ENCODE results near the gene ADD2.

GRCh38 chr2:70816726-70817125 is 48.7 kb upstream of the ADD2 start:
- TF ChIP-seq CTCF (IDR thresholded peaks at IDR 0.05; ENCODE audit: low read depth, low read length) (no peak), POLR2A (IDR thresholded peaks at IDR 0.05; ENCODE audit: extremely low read depth, insufficient read length) (no peak)

Data from NB4 (cell line).